Measurements from ENCODE around the gene DAB1.

GRCh38 chr1:57255945-57256344 lies 167.9 kb downstream of the DAB1 start:
- TF ChIP-seq CTCF (IDR thresholded peaks at IDR 0.05; ENCODE audit: low read depth, low read length, poor library complexity, severe bottlenecking) = no peak
- no peak for TF ChIP-seq EZH2phosphoT487 (IDR thresholded peaks at IDR 0.05; ENCODE audit: borderline replicate concordance, low read length)

Data from DOHH2 (cell line).